NB4 (cell line): ENCODE data around the gene SRPRA.

Experiments used
- CTCF ChIP-seq: IDR thresholded peaks from one replicate; pipeline ENCODE4 v1.5.1; 2012; ENCODE audit warnings: low read depth, low read length
- MAX ChIP-seq: IDR thresholded peaks from 2 replicates; pipeline ENCODE4 v1.6.1; 2011; ENCODE audit warnings: low read depth, low read length
- POLR2A ChIP-seq: IDR thresholded peaks from 2 replicates; pipeline ENCODE4 v1.6.1; 2011; ENCODE audit warnings: mild to moderate bottlenecking; ENCODE audit not compliant: insufficient read length; ENCODE audit errors: extremely low read depth

GRCh38 chr11:126305699-126306098 is 37.0 kb upstream of the SRPRA start:
- TF ChIP-seq POLR2A = no peak
- TF ChIP-seq CTCF = no peak
- TF ChIP-seq MAX = no peak
